Measurements from ENCODE around the gene C4orf33.
"Not testable (repeated sequence)": the region's sequence is repeated elsewhere in the genome, so short reads cannot be mapped to it uniquely, and the experiment has no call there.

Gene C4orf33, protein sequence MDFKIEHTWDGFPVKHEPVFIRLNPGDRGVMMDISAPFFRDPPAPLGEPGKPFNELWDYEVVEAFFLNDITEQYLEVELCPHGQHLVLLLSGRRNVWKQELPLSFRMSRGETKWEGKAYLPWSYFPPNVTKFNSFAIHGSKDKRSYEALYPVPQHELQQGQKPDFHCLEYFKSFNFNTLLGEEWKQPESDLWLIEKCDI

DNA sequence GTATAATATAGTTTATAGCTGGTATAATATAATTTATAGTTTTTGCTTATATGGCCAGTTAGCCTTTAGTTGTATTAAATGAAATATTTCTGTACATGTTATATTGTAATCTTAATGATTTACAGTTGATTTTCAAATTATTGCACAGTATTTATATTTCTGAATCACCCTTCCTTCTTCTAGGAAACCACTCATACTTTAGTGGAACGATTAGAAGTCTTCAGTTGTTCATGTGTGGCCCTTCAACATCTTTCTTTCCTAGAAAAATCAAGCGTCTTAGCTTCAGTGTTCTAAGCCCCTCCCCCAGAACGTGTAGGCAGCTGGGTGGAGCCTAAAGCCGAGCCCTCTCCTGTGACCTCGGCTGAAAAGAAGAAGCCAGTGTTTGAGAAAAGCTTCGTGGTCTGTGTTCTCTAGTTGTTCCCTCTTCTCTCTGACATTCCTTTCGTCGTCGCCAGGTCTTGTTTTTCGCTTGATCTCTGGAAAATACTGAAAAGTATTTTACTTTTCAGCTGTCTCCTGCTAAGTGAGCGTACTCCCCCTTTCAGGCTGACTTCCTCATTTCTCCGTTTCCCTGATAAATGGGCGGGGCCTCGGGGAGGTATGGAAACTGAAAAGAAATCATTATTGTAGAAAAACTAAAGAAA, at the start of gene C4orf33:
C4orf33 (plus strand) TSS at position 342 of the 644 bp plus-strand sequence. CDS start 6,459 bp downstream, outside the sequence.
- peak; percentile 74 for DNase-seq

DNA sequence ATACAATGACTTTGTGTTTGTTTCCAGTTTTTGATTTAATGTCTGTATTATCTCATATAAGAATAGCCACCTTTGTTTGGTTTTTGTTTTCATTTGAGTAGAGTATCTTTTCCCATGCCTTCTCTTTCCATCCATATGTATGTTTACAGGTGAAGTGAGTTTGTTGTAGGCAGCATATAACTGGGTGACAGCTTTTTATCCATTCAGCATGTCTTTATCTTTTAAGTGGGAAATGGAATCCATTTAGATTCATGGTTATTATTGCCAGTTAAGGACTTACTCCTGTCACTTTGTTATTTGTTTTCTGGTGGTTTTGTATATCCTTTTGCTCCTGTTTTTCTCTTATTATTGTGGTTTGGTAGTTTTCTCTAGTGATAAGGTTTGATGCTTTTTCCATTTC, 36.9 kb upstream of the C4orf33 start:
- no peak for DNase-seq

DNA sequence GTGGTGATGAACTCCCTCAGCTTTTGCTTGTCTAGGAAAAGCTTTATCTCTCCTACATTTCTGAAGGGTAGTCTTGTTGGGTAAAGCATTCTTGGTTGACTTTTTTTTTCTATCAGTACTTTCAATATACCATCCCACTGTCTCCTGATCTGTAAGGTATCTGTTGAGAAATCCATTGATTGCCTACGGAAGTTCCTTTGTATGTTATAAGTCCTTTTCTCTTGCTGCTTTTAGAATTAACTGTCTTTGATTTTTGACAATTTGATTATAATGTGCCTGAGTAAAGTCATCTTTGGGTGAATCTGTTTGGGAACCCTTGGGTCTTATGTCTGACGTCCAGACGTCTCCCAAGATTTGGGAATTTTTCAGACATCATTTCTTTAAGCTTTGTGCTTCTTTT, 33.4 kb upstream of the C4orf33 start:
- no peak for DNase-seq

DNA sequence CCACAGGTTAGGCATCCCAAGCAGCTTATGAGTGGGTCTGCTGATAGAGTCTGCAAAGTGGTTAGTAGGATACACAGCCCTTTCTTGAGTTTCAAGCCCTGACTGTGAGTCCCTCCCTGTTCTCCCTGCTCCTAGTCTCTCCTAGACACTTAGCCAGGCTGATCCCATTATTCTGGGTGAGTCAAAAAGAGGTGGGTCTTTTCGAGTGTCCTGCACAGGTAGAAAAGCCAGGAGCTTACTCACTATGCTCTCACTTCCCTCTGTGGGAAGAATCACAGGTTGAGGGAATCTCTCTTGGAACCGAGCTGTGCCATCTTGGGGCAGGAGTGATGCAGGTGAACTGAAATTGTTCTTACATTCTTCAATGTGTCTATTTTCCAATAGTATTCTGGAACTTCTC, 32.3 kb upstream of the C4orf33 start:
- DNase-seq = no peak

DNA sequence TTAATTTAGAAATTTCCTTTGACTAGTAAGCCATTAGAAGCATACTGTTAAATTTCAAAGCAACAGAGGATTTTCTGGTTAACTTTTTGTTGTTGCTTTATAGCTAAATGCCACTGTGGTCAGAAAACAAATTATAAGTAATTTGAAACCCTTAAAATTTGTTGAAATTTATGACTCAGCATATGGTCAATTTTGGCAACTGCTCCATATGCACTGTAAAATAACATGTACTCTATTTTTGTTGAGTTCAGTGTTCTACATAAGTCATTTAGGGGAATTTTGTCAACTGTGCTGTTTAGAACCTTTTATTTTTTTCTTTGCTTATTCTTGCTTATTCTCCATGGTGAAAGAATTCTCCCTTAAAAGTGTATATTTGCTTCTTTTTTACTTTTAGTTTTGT, 31.2 kb upstream of the C4orf33 start:
- DNase-seq = no peak

DNA sequence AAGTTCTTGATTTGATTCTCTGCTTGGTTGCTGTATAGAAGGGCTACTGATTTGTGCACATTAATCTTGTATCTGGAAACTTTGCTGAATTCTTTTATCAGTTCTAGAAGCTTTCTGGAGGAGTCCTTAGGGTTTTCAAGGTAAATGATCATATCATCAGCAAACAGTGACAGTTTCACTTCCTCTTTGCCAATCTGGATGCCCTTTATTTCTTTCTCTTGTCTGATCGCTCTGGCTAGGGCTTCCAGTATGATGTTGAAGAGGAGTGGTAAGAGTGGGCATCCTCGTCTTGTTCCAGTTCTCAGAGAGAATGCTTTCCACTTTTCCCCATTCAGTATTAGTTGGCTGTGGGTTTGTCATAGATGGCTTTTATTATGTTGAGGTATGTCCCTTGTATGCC, 26.4 kb upstream of the C4orf33 start:
- DNase-seq = not testable (repeated sequence)

DNA sequence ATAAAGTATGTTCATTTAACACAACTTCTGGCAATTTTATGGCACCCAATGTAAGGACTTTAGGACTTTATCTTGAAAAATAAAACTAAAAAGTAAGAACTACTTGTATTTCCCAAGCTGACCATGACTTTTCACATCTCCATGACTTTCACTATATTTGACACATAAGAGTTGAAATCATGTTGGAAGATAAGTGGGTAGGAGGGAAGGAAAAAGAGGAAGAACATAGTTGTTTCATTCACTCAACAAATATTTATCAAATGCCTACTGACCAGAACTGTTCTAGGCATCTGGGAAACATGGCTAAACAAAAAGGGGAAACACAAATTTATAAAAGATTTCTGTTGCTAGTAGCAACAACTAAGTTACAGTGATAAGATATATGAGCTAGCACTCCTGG, 18.6 kb upstream of the C4orf33 start:
- DNase-seq = no peak

DNA sequence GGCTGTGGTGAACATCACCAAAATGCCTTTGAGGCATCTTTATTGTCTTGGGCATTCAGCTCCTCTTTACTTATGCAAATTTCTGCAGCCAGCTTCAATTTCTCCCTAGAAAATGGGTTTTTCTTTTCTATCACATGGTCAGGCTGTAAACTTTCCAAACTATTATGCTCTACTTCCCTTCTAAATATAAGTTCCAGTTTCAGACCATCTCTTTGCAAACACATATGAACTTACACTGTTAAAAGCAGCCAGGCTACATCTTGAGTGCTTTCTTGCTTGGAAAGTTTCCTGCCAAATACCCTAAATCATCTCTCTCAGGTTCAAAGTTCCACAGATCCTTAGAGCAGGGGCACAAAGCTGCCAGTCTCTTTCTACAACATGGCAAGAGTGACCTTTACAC, 15.8 kb upstream of the C4orf33 start:
- DNase-seq = no peak

DNA sequence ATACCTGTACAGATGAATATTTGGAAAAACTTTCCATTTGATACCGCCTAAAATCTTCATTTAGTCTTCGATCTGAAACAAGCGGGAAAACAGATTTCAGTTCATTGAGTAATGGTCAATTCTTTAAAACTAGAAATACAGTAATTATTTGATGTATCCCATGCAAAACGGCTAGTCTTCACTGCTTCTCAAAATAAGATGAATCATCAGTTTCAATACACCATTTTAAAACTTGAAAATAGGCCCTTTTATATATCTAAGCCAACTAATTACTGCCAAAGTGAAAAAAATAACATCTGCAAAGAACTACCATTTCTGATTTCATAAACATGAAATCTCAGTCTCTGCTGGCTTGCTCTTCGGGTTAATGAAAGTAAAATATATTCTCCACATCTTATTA, 13.7 kb upstream of the C4orf33 start:
- no peak for DNase-seq

DNA sequence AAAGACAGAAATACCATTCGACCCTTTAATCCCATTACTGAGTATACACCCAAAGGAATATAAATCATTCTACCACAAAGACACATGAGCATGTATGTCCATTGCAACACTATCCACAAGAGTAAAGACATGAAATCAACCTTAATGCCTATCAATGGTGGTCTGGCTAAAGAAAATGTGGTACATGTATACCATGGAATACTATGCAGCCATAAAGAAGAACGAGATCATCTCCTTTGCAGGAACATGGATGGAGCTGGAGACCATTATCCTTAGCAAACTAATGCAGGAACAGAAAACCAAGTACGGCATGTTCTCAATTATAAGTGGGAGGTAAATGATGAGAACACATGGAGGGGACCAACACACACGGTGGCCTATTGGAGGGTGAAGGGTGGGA, 10.5 kb upstream of the C4orf33 start:
- DNase-seq = no peak

DNA sequence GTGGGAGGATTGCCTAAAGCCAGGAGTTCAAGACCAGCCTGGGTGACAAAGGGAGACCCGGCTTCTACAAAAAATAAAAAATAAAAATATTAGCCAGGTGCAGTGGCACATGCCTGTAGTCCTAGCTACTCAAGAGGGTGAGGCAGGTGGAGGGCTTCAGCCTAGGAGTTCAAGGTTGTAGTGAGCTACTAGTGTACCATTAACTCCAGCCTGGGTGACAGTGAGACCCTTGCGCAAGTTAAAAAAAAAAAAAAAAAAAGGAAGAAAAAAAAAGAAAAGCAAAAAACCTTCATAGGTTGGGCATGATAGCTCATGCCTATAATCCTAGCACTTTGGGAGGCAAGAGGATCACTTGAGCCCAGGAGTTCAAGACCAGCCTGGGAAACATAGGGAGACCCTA, 8.4 kb upstream of the C4orf33 start:
- DNase-seq = no peak

DNA sequence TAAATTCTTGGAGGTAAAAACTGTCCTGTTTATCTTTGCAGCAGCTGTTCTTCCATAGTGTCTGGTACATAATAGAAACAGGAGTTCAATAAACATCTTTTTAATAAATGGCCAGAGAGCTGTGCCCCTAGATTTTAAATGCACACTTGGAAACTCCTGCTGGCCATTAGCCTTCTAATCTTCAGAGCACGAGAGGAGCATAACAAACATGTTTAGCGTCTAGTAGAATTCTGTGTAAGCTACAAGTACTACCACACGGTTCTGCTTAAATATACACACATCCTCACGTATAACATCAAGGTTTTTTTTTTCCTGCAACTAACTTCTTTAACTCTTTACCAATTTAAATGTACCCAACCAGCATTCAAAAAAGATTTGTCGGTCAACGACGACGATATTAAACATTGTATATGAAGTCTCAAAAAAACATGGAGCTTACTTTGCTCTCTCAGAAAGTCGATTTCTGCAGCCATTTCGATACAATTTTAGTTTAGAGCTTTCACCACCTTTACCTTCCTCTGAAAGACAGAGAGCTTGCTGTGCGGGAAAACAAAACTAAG, 3.2 kb upstream of the C4orf33 start:
- DNase-seq = no peak

DNA sequence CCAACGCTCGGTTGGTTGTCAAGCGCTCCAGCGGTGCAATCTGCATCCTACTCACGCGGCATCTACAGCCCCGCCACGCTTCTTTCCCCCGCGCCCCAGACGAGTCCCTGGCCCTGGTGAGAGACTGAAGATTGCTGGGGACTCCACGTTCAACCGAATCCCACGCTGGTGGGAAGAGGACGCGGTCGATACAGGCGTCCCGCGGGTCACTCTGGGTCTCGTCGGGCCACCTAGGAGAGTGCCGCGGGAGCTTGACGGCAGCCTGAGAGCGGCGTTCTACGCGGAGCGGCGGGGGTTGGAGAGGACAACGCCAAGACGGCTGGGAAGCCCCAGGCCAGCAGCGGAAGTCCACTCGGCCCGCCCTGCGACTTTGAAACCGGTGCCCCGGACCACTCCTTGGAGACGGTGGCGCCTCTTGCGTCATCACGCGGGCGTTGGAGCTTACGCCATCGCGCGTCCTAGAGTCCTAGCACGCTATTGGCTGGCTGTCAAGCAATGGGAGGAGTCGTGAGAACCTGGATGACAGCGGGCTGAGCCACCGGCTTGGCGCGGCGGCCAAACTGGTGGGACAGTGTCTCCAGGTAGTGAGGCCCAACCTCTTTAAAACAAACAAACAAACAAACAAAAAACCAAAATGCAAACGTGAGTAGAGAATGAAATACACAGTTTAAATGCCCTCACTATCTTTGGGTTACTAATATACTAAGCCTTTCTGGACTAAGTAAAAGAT, 2.6 kb upstream of the C4orf33 start, which contains the start of gene SCLT1:
SCLT1 (minus strand) TSS at position 349 of the 730 bp plus-strand sequence. CDS start 436 bp downstream, outside the sequence.
- peak; percentile 97 for DNase-seq

DNA sequence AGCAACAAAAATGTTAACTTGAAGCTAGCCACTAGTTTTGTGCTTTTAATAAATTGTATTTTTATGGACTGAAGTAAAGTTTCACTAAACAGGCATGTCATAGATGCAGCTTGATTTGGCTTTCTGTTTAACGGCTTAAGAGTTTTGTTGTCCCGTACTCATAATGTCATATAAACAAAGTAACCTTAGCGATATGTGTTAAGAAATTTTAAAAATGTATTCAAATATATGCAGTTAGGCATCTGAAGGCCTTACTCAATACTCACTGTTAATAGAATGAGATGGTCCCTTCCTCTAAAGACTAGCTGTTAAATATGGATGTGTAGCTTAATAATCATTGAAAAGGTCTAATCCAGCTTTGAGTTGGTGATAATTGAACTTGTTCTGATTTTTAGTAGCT, 1.6 kb upstream of the C4orf33 start:
- no peak for DNase-seq

DNA sequence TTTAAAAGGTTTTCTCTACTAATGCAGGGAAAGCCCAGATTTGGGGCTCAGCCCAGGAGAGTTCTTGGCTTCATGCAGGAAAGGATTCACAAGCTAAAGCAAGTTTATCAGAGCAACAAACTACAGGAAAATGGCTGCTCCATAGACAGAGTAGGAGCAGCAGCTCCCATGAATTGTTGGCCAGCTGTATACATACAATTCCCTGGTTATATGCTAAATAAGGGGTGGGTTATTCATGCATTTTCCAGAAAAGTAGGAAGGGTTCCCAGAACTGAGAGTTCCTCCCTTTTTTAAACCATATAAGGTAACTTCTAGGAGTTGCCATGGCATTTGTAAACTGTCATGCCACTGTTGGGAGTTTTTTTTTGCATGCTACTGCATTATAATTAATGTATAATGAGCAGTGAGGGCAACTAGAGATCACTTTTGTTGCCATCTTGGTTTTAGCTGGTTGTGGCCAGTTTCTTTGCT, 2.6 kb downstream of the C4orf33 start:
- DNase-seq = no peak

DNA sequence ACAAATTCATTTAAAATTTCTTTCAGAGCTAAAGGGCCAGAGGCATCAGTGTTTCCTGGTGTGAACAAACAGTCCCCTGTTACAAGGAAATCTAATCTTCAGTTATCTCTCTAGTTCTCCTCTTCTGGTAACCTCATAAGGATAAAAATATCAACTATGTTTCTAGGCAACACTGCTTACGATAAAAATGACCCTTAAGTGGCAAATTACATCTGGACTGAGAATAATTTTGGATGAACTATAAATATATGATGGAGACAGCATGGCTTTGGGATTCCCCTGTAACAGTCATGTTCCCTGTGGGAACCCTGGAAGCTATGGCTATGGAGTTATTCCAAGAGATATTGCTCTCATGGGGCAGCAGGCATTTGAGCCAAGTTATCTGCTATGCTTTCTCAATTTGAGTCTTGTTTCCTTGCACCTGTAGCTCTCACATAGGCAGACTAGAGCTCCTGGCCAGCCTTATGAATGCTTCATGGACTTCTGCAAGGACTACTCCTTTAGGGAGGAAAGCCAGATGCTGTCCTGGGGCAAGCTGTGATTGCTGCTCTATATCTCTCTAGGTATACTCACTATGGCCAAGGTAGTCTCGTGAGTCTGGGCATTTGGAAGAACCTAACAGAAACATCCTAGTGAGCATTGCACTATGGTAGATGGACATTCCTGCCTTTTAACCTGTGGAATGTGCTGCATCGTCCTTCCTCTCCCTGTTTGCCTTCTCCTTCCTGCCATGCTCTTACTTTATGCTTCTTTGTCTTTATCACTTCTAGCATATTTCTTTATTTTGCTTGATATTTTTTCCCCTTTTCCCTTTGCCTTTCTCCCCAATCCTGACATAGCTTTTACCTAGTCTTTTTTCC, 14.2 kb downstream of the C4orf33 start:
- no peak for DNase-seq

DNA sequence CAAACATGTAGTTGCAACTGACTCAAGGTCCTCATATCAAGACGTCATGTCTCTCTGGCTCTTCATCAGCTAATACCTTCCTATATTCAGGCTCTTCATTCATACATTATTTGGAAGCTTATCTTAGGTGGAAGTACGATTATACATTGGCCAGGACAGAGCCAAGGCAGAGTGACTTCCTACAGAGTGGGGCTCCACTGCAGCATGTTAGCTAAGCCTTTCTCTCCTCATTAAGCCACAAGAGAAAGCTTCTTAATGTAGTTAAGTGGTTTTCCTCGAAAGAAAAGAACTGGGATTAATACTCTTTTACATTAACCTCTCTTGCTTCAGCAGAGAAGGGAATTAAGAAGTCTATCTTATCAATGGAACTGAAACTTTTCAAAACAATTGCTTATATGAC, 15.0 kb downstream of the C4orf33 start:
- DNase-seq = no peak

DNA sequence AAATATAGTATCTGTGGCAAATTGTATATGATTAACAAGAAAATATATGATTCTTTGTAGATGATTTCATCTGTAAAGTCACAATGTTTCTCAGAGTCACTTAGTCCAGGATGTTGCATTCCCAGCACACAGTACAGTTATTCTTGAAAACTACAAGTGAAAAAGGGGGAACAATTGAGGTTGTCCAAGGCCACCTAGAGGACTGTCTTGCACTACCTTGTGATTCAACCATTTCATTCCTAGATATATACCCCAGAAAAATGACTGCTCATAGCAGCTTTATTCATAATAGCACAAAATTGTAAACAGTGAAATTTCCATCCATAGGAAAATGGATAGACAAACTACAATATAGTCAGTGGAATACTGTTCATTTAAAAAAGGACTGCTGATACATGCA, 16.0 kb downstream of the C4orf33 start:
- DNase-seq = no peak

DNA sequence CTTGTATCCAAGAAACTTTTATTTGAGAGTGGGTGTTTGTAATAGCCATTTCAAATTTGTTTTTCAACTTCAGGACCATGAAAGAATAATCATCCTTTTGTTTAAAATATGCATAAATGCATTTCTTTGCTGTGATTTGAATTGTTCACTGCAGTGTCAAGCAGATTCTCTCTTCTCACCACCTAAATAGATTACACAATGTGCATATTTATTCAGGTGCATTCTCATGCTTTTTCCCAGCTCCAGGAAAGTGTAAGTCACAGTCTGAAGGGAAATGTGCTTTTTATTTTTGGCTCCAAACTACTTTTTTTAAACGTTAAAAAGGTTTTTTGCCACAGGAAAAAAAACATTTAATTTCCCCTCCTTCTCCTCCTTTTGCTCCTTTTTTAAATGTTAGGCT, 17.5 kb downstream of the C4orf33 start:
- DNase-seq = no peak

DNA sequence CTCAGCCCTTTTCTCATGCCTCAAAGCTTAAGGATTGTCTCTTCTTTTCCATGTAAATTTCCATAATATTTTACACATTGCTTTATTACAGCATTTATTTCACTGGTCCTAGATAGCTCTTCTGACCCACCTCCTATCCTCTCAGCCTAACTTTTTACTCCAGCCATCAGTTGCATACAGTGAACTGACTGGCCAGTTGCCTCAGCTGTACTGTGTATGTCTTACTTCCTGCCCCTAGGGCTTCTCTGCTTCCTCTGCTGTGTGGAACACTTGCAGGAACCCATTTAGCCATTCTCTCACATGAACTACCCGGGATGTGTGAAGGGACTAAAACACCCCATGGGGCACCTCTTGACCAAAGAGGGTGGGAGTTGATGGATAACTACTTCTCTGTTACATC, 18.0 kb downstream of the C4orf33 start:
- no peak for DNase-seq

DNA sequence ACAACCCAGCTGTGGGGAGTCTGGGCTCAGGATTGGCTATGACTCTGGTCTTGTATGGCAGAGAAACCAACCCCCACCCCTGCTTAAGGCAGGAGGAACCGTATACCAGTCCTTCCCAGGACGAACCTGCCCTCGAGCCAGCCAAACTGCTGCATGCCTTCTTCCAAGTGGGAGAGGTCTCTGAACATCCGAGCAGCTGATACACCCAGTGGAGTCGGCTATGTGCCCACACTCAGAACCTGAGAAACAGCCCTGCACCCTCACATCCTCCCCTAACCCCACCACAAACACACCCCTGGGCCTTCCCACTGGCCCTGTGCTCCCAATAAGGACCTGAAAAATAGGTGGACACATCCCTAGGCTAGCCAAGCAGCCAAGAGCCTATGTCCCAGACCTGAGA, 21.8 kb downstream of the C4orf33 start:
- no peak for DNase-seq

DNA sequence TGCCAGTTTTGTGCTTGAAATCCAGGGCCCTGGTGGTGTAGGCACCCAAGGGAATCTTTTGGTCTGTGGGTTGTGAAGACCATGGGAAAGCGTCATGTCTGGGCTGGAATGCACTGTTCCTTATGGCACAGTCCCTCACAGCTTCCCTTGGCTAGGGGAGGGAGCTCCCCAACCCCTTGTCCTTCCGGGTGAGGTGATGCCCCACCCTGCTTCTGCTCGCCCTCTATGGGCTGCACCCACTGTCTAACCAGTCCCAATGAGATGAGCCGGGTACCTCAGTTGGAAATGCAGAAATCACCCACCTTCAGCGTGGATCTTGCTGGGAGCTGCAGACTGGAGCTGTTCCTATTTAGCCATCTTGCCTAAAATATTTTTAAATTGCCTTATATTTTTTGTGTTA, 30.7 kb downstream of the C4orf33 start:
- not testable (repeated sequence) for DNase-seq

DNA sequence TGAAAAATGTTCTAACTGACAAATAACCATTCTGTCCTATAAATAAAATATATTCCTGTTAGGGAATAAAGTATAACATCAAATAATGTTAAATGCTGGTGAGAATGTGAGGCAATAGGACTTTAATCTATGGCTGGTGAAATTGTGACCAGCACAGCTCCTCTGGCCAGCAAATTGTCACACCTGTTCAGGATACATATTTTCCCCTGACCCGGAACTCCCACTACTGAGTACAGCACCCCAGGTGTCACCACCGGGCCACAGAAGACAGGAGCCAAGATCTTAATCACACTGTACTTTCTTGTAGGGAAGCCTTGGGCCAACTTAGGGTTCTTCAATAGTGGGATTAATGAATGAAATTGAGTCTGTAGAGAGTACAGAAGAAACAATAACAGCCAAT, 33.2 kb downstream of the C4orf33 start:
- DNase-seq = no peak
